Stimulated activated CD4-positive, alpha-beta T cell treated with anti-CD3 and anti-CD28 coated beads, TNF-alpha, amount 100 ng/mL, for 24 hours (primary cell): ENCODE results near the gene ZNF366.
A peak's percentile ranks its signal among the peaks of the same experiment; 100 is the strongest.

Experiments used
- DNase-seq, 3 experiments: peaks; one replicate each; pipeline ENCODE4 v3.0.0-alpha.2; 2020; ENCODE audit warnings: low read depth in 3 of 3

The ZNF366 gene, protein sequence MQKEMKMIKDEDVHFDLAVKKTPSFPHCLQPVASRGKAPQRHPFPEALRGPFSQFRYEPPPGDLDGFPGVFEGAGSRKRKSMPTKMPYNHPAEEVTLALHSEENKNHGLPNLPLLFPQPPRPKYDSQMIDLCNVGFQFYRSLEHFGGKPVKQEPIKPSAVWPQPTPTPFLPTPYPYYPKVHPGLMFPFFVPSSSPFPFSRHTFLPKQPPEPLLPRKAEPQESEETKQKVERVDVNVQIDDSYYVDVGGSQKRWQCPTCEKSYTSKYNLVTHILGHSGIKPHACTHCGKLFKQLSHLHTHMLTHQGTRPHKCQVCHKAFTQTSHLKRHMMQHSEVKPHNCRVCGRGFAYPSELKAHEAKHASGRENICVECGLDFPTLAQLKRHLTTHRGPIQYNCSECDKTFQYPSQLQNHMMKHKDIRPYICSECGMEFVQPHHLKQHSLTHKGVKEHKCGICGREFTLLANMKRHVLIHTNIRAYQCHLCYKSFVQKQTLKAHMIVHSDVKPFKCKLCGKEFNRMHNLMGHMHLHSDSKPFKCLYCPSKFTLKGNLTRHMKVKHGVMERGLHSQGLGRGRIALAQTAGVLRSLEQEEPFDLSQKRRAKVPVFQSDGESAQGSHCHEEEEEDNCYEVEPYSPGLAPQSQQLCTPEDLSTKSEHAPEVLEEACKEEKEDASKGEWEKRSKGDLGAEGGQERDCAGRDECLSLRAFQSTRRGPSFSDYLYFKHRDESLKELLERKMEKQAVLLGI

GRCh38 chr5:72507231-72507906 is at the start of gene ZNF366:
TSS of gene ZNF366 (minus strand) at chr5:72507410. CDS start at chr5:72461496, 45,914 bp downstream.
- DNase-seq, result no peak

- DNase-seq, result peak in 2 of 3 experiments; percentile 3 to 46
These were observed 49.3 kb upstream of the ZNF366 start for GRCh38 chr5:72556351-72557166.

GRCh38 chr5:72555871-72556270 is 48.7 kb upstream of the ZNF366 start:
- no peak for DNase-seq

- no peak for DNase-seq
These were observed 47.7 kb upstream of the ZNF366 start for GRCh38 chr5:72554897-72555296.

DNA sequence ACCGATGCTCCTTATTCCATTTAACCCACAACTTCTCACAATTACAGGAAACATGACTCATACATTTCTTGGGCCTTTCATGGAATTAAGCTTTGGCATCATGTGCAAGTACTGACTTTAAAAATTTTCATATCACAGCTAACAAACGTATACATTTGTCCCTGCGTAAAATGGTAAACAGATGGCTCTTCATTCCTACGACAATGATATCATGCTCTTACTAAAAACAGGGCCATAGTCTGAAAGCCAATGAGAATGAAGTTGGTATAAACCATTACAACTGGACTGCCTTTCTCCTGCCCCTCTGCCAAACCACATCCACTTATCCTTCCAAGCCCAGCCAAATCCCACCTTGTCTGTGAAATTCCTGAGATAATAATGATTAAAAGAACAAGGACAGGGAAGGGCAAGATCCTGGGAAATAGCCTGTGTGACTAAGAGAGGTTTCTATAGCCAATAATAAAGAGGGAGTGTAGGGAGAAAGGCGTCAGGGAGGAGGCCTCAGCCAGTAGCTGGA is 44.9 kb upstream of the ZNF366 start:
- DNase-seq, result no peak

DNA sequence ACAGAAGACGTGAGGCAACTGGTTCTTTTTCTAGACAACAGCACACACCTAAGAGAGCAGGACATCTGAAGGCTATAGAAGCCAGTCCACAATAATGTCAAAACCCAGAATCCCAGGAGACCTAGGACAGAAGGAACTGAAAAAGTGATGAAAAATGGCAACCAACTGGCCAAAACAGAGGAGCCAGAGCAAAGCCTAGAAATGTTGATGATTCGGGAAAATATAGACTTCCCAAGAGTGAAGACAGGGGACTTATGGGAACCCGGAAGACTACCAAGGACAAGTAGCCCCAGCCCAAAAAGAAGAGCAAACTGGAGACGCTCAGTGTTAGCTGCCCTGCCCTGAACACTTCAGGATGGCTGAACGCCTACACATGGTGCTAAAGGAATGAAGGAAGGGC is 43.4 kb upstream of the ZNF366 start:
- no peak for DNase-seq

DNA sequence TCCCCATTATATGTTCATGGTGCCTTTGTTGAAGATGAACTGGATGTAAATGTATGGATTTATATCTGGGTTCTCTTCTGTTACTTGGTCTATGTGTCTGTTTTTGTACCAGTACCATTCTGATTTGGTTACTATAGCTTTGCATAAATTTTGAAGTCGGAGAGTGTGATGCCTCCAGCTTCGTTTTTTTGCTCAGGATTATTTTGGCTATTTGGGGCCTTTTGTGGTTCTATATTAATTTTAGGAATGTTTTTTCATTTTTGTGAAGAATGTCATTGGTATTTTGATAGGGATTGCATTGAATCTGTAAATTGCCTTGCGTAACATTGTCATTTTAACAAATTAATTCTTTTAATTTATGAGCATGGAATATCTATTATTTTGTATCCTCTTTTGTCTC is 36.6 kb upstream of the ZNF366 start:
- no peak for DNase-seq

DNA sequence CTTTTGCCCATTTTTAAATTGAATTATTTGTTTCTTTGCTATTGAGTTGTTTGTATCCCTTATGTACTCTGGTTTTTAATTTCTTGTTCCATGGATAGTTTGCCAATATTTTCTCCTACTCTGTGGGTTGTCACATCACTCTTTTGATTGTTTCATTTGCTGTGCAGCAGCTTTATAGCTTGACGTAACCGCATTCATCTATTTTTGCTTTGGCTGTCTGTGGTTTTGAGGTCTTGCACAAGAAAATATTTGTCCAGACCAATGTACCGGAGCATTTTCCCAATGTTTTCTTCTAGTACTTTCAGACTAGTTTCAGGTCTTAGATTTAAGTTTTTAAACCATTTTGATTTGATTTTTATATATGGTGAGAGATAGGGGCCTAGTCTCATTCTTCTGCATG is 36.2 kb upstream of the ZNF366 start:
- no peak for DNase-seq

DNA sequence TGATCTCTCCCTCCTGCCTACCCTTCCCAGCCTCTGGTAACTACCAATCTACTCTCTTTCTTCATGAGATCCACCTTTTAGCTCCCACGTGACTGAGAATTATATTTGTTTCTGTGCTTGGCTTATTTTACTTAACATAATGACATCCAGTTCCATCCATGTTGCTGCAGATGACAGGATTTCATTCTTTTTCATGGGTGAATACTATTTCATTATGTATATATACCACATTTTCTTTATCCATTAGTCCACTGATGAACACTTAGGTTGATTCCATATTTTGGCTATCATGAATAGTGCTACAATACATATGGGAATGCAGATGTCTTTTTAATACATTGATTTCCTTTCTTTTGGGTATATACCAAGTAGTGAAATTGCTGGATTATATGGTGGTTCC is 35.5 kb upstream of the ZNF366 start:
- no peak for DNase-seq

DNA sequence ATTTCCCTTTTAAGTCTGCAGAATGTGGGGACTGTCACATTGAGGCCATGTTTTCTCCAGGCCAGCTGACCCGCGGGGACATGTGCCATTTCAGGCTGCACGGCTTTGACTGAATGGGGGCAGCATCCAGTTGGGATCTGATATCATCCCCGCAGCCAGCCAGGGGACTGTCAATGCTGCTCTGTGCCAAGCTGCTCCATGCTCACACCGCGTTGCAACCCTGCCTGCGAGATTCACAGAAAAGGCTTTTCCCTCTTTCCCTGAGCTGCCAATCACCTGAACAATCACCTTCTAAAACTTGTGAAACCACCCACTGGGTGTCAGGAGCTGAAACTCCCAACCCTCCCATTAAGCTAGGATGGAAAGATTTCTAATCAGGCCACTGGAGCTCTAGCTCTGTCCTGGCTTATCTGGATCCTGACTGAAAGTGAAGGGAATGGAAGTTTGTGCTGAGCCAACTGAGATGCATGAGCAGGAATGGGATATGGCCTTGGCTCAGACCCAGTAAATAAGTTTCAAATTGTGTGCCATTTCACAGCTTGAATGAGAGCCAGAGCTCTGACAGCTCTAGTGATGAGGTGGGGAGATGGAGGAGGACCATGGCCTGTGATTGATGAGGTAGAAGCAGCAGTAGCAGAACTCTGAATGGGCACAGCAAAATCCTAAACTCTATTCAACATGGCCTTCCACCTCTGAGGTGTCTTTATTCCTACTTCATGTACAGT is 34.5 kb upstream of the ZNF366 start:
- DNase-seq, result no peak

DNA sequence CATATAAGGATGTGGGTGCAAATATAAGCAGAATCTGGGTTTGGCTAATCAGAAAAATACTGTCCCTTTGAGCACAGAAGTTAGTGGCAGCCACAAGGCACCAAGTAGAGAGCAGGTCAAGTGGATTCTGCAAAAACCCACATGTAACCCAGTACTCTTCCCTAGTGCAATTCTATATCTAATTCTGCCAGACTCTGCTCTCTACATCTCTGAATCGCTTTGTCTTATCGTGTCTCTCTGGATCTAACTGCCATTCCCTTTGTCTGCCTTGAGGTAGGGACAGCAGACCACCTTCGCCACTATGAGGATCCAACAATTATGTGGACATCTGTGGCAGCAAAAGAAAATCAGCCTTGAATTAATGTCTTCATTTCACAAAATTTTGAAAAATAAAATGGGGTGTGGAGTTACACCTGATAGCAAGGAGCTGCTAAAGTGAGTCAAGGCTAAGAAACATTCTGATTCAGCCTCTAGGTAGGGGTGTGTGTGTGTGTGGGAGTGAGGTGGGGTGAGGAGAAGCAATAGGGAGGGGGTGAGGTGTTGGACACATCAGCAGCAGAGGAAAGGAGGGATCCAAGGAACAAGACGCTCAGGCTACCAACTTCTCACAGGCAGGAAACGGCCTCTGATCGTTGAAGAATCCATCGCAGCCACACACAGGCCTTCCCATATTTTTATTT is 33.7 kb upstream of the ZNF366 start:
- no peak for DNase-seq

DNA sequence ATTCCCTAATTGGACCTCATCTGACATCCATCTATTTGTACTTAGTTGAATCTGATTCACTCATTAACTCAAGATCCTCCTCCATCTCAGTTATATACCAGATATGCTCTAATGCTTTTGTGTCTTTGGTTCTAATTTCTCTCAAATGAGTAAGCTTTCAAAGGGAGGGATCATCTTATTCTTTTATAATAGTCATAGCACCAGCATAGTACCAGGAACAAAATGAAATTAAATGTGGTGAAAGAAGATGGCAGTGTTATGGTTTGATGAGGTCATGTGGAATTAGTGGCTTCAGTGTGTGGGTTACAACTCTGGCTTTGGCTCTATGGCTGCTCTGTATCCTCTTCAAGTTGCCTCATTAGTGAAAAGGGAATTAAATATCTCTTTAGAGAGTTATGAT is 32.5 kb upstream of the ZNF366 start:
- DNase-seq, result no peak

DNA sequence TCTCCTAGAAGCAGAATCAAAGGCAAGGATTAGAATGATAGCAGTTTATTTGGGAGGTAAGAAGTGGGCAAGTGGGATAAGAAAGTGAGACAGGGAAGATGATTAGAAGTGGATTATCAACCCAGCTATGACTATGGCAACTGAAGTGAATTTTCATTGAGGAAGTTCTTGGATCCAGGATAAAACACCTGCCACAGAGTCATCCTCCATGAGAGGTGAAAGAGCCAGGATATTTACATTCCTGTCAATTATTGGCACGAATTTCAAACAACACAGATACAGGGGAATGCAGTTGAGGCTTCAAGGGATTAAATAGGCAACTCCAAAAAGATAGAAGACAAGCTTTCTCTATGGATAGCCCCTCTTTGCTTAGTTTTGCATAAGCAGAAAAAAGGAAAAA is 31.8 kb upstream of the ZNF366 start:
- DNase-seq, result no peak

DNA sequence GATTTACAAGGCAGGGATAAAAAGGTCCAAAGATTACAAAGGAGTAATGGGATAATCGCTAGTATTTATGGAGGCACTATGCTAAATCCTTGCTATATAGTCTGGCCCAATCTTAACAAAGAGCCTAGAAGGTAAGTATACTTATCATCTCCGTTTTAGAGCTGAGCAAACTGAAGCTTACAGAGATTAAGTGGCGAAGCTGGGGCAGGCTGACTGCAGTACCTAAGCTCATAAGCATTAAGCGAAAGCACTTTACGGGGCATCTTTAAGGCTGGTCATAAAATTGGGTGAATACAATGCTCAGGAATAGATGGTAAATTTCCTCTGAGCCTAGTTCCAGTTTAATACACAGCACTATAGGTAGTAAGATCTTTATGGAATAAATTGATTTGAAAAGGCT is 30.0 kb upstream of the ZNF366 start:
- DNase-seq, result no peak

DNA sequence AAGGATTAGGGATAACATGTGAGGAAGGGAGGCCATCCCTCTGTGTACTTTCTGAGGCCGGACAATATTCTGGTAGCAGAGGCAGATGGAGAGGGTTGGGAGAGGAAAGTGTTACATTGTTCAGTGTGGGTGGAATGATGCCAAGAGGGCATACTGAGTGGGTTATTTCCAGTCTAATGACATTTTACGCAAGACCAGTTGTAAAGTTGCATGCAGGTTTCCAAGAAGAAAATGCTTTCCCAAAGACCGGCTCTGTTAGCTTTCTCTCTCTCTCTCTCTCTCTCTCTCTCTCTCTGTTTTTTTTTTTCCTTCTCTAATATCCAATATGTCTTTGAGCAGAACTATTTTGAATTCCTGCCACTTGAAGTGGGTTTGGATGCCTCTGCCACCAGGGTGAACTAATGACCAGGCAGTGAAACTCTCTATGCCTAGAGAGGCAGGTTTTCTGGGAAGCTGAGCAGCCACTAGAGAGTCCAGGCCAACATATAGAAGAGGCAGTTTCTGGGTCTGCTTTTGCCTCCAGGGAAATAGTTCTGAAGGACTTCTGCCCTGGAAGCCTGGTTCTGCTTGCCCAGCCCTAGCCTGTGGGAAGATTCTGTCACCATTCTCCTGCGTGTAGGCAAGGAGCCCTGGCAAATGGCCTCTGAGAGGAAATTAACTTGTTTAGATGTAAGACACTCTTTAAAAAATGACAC is 24.4 kb upstream of the ZNF366 start:
- DNase-seq, result no peak

DNA sequence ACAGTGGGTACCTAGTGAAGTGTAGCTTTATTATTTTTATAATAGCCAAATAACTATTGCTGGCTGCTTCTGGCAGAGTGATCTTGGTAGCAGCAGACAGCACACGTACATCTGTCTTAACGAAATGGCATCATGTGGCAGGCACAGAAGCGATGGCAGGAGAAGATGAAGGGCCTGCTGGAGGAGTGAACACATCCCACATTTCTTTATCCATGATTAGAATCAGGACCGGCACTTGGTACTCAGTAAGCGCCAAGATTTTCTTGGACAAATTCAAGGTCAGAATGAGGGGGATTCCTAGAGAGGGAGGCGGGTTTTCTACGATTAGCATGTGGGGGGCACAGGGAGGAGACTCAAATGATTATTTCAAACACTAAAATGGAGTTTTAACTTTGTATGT is 23.0 kb upstream of the ZNF366 start:
- no peak for DNase-seq

DNA sequence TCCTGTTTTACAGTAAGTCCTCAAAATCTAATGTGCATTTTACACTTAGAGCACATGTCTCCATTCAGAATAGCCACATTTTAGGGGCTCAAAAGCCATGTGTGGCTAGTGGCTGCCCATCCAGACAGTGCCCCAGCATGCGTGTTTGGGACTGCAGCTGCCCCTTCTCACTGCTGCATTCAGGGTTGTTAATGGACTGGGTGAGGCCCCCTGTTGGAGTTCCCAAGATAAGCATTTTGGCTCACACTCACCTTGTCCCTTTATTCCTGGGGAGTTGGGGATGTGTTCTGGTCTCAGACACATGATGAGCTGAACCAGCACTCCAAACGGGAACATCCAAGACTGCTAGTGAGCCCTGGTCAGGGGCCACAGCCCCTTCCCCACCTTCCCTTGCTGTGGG is 22.2 kb upstream of the ZNF366 start:
- no peak for DNase-seq

GRCh38 chr5:72525816-72526215 is 18.6 kb upstream of the ZNF366 start:
- no peak for DNase-seq

- DNase-seq, result no peak
These were observed 16.9 kb upstream of the ZNF366 start for GRCh38 chr5:72523960-72524582.
